GM18508 (cell line): ENCODE data around the gene PDGFA.

Experiments
- ATAC-seq: cut with Tn5 transposase; IDR thresholded peaks from one replicate; pipeline ENCODE4 v1.9.1; 2021; ENCODE audit warnings: moderate number of reproducible peaks; ENCODE audit not compliant: insufficient read depth, unreplicated experiment

The PDGFA gene

GRCh38 chr7:520503-521161 lies 986 bp upstream of the PDGFA start:
- ATAC-seq = no peak

- ATAC-seq = no peak
Observed at GRCh38 chr7:518630-519483, 789 bp downstream of the PDGFA start.

- ATAC-seq = no peak
Observed at GRCh38 chr7:517774-518629, 1.6 kb downstream of the PDGFA start.

- ATAC-seq = no peak
Observed at GRCh38 chr7:516606-517456, 2.8 kb downstream of the PDGFA start.

GRCh38 chr7:516216-516605 lies 3.4 kb downstream of the PDGFA start:
- no peak for ATAC-seq

- no peak for ATAC-seq
Observed at GRCh38 chr7:515628-516027, 4.0 kb downstream of the PDGFA start.

- no peak for ATAC-seq
Observed at GRCh38 chr7:514651-515598, 4.7 kb downstream of the PDGFA start.

GRCh38 chr7:514242-514641 lies 5.4 kb downstream of the PDGFA start:
- no peak for ATAC-seq

- no peak for ATAC-seq
Observed at GRCh38 chr7:513521-514166, 6.0 kb downstream of the PDGFA start.

- no peak for ATAC-seq
Observed at GRCh38 chr7:512541-513311, 6.9 kb downstream of the PDGFA start.

- no peak for ATAC-seq
Observed at GRCh38 chr7:512146-512510, 7.5 kb downstream of the PDGFA start.

GRCh38 chr7:511476-512145 lies 8.0 kb downstream of the PDGFA start:
- ATAC-seq = no peak

- no peak for ATAC-seq
Observed at GRCh38 chr7:510782-511281, 8.8 kb downstream of the PDGFA start.

GRCh38 chr7:510131-510481 lies 9.5 kb downstream of the PDGFA start:
- no peak for ATAC-seq

- no peak for ATAC-seq
Observed at GRCh38 chr7:509426-510130, 10.1 kb downstream of the PDGFA start.

- ATAC-seq = no peak
Observed at GRCh38 chr7:508461-509170, 11.0 kb downstream of the PDGFA start.
